ENCODE measurements around the gene AHI1.

Gene AHI1

DNA sequence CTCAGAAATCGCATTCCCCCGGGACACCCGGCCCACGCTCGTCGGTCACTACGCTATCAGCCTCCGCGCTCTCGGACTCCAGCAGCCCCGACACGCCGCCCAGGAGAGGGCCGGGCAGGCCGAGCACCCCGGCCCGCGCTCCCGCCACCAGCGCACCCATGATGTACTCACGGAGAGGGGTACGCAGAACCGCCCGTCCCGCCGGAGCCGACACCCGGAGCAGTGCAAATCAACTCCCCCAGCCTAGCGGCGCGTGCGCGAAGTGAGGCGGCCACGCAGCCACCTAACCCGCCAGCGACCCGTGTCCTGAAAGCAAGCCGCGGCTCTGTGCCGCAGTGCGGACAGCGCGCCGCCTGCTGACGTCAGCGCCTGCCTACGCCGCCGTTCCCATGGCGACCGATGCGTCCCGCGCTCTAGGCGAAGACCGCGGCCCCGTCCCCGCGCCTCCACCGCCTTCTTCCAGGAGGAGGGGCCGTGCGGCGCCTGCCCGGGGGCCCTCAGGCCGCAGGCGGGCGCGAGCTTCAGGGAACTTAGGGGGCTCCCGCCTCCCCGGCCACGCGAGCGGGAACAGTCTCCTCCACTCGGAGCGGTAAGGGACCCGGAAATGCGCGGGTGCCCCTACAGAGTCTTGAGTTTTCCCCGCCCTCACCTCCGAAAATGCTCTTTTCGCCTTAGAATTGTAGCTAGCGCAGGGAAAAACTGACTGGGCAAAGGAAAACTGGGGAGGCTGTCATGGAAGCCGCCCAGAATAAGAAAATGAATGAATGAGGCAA lies at the start of gene AHI1:
Gene AHI1, minus strand, starts transcription at position 329 of the 773 bp plus-strand sequence. CDS start 5,503 bp downstream, outside the sequence.
- H3K9me3 Mint-ChIP-seq: no peaks in the 10 kb centered on the region
- peaks cover 16% of the 10 kb centered on the region for H3K4me1 Mint-ChIP-seq
- H3K36me3 Mint-ChIP-seq: peaks cover 11% of the 10 kb centered on the region
- no peak within 1 kb of the TSS for H3K27ac Mint-ChIP-seq
- H3K4me3 Mint-ChIP-seq: no peak within 1 kb of the TSS
- H3K27me3 Mint-ChIP-seq: no peaks in the 10 kb centered on the region

DNA sequence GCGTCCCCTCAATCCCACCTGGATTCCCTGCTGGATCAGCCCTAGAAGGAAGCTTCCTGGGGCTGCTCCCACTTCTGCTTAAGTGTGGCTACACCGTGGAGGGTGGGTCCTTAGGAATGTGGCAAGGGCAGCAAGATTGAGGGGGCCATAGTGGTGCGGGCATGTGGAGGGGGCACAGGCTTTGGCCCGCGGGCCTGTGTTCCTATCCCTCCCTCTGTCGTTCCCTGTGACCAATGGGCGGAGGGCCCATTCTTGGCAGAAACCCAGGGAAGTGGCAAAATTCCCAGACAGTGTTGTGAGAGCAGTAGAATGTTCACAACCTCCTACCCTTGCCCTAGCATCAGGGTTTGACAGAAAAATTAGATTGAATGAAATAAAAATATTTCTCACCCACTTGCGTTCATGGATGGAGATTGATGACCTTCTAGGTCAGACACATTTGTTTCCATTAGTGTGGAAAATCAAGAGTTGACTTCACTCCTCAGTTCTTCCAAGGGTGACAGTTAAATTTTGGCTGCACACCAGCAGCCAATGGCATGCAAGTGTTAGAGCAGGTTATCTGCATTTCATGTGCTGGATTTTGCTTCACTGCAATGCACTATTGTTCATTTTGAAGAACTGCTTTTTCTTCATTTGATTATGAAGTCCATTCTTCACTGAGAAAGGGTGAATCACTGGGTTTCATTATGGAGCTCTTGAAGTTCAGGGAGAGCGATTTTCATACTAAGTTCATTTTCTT lies 49.3 kb upstream of the AHI1 start:
- Mint-ChIP-seq H3K27ac (no peak overlapping the region), H3K27me3 (no peaks in the 10 kb centered on the region), H3K9me3 (no peaks in the 10 kb centered on the region), H3K4me3 (no peak overlapping the region), H3K36me3 (no peaks in the 10 kb centered on the region), H3K4me1 (no peaks in the 10 kb centered on the region)

DNA sequence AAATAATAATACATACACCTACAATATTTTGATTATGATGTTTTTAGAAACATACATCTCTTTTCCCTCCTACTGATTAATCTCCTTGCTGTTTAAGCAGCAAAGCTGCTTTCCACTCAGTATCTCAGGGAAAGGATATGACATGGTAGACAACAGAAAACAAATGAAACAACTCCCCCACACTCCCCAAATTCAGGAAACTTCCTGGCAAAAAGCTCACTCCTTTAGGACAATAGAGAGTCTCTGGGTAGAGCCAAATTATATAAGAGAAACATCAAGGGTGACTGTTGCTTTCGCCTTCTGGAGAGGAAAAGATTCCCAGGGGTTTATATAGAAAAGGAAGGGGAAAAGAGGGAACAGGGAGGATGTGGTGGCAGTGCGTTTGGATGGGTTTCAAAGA lies 48.7 kb upstream of the AHI1 start:
- no peaks in the 10 kb centered on the region for H3K9me3 Mint-ChIP-seq
- no peak overlapping the region for H3K27ac Mint-ChIP-seq
- H3K27me3 Mint-ChIP-seq: no peaks in the 10 kb centered on the region
- H3K36me3 Mint-ChIP-seq: no peaks in the 10 kb centered on the region
- no peak overlapping the region for H3K4me3 Mint-ChIP-seq
- H3K4me1 Mint-ChIP-seq: no peaks in the 10 kb centered on the region

DNA sequence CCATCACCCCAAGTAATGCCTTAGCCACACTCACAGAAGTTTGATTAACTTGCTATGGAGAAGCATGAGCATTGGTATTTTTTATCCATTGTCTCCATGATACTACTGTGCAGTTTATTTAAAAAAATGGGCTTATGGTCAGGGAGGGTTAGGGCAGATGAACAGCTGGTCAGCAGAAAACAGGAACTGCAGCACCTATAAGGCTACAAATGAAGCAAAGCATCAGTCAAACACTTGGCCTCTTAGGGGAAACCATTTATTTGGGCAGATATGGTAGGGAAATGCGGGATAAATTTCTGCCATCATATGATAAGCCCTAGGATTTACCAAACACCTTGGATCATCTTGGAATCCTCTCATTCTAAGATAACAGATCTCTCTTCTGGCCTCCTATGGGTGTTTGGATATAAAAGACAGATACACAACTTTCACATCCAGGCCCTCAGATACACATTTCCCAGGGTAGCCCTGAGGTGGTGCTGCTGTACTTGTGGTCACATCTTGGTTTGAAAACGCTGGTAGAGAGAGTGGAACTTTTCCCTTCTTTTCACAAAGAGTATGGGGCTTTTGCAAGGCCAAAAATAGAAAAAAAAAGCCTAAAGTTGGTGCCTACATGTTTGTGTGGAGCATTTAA lies 42.8 kb upstream of the AHI1 start:
- Mint-ChIP-seq H3K27me3 (no peaks in the 10 kb centered on the region), H3K9me3 (no peaks in the 10 kb centered on the region), H3K4me1 (peaks cover 20% of the 10 kb centered on the region), H3K27ac (no peak overlapping the region), H3K36me3 (no peaks in the 10 kb centered on the region), H3K4me3 (no peak overlapping the region)

DNA sequence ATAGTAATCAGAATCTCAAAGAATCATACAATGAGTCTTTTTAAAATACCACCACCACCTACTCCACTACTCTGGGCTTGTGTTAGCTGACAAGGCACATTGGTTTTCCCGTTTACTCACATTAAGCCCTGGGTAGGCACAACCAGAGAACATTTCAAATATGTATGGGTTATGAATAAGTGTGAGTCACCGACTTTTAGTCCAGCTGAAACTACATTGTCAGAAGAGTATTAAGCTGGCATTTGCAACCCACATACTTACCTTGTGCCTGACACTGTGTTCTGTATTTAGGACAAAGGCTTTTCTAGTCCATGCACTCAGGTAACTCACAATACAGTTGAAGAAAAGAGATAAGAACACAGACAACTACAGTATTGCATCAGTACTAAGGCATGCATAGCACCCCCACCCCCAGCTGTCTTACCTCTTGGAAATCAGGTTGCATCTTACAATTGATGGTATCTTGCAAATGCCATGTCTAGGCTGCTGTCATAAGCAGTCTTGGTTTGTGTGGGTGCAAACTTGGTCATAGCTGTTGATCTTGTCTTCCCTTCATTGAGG lies 40.3 kb upstream of the AHI1 start:
- peak overlapping the region; percentile 63 for H3K27ac Mint-ChIP-seq
- no peaks in the 10 kb centered on the region for H3K9me3 Mint-ChIP-seq
- H3K27me3 Mint-ChIP-seq: no peaks in the 10 kb centered on the region
- peaks cover 20% of the 10 kb centered on the region for H3K4me1 Mint-ChIP-seq
- no peaks in the 10 kb centered on the region for H3K36me3 Mint-ChIP-seq
- no peak overlapping the region for H3K4me3 Mint-ChIP-seq

DNA sequence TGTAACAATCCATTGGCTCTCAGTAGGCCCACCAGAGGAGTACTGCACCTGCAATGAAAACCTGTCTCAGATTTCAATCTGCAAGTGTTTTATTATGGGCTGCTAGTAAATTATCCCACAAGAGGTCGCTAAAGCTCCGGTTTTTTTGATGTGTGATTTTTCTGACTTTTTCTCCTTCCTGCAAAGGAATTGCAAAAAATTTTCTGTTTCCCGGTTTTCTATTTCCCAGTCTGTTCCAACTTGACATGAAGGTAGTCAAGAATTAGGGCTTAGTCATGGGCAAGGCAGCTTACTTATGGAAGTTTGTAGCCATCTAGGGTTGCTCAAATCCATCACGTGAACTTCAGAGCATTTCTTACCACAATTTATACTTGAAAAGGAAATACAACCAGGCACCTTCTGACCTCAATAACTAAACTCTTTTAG lies 38.5 kb upstream of the AHI1 start:
- H3K9me3 Mint-ChIP-seq: no peaks in the 10 kb centered on the region
- no peaks in the 10 kb centered on the region for H3K36me3 Mint-ChIP-seq
- H3K4me3 Mint-ChIP-seq: peak overlapping the region; percentile 36

DNA sequence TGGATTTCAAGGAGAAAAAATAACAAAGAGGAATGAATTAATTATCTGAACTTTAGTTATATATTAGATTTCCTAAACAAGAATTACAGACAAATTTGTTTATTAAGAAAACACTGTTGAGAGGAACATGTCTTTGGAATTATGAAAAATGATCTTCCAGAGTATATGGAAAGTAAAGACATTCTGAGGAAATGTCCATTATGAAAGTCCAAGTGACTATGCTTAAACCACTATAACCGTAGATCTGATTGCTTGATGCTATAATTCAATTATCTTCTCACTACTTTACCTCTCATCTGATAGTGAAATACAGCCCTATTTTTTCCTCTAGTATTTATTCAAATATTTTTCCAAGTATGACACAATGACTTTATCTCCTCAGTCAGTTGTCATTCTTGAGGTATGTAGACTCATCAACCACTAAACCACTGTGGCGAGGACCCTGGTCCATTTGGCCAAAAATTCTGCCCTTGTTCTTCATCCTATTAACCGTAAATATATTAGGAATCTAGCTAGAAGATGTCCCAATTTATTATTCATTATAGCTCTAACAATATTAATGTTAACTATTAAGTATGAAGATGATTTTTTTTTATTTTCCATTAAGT lies 37.3 kb upstream of the AHI1 start:
- no peaks in the 10 kb centered on the region for H3K27me3 Mint-ChIP-seq
- no peaks in the 10 kb centered on the region for H3K36me3 Mint-ChIP-seq
- H3K4me1 Mint-ChIP-seq: peaks cover 20% of the 10 kb centered on the region
- H3K4me3 Mint-ChIP-seq: no peak overlapping the region
- no peaks in the 10 kb centered on the region for H3K9me3 Mint-ChIP-seq
- no peak overlapping the region for H3K27ac Mint-ChIP-seq

More for the DNA sequence above, 38.5 kb upstream of the AHI1 start:
- Mint-ChIP-seq H3K4me1 (peaks cover 20% of the 10 kb centered on the region), H3K27ac (no peak overlapping the region), H3K27me3 (no peaks in the 10 kb centered on the region)

DNA sequence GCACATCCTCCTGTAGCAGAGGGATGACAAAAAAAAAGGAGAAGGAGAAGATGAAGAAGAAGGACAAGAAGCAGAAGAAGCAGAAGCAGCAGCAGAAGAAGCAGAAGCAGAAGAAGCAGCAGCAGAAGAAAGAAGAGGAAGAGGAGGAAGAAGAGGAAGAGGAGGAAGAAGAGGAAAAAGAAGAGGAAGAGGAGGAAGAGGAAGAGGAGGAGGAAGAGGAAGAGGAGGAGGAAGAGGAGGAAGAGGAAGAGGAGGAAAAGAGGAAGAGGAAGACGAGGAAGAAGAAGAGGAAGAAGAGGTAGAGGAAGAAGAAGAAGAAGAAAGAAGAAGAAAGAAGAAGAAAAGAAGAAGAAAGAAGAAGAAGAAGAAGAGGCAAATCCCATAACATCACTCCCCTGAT lies 35.0 kb upstream of the AHI1 start:
- Mint-ChIP-seq H3K4me1 (peaks cover 12% of the 10 kb centered on the region), H3K9me3 (no peaks in the 10 kb centered on the region), H3K4me3 (no peak overlapping the region), H3K27ac (no peak overlapping the region), H3K27me3 (no peaks in the 10 kb centered on the region), H3K36me3 (no peaks in the 10 kb centered on the region)

DNA sequence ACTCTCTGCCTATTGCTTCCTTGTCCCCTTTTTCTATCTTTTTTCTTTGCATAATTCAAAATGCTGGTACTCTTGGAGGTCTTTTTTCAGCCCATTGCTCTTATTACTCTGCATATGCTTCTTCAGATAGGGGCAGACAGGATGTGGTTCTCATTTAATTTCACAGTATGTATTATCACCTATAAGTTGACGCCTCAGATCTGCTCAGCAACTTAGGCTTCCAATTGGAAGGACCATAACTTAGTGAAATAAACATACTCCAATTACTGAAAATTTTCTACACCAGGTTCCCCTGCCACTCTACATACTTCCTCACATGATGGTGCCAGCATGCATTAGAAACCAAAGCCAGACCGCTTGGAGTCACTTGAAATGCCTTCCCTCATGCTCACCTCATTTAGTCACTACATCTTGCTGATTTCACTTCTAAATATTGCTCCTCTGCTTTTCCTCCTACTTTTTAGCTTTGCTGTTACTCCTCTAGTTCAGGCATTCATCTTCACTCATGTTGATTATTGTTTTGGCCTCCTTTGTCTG lies 34.5 kb upstream of the AHI1 start:
- Mint-ChIP-seq H3K4me1 (peaks cover 8% of the 10 kb centered on the region), H3K9me3 (no peaks in the 10 kb centered on the region), H3K4me3 (no peak overlapping the region), H3K36me3 (no peaks in the 10 kb centered on the region), H3K27me3 (no peaks in the 10 kb centered on the region), H3K27ac (no peak overlapping the region)

DNA sequence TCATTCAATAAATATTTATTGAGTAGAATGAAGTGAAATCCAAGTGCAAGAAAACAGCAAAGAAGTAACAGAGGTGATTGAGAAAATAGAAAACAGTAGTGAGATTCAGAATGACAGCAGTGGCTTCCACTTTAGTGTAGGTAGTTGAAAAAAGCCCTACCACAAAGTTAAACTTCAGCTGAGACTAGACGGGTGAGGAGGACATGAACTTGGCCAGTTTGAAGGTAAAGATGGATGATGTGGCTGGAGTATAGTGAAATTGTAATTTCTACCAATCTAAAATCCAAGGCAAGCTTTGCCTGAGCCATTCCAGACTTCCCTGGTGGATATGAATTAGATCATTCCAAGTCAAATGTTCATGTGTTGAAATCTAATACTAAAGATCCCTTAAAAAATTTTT lies 32.6 kb upstream of the AHI1 start:
- Mint-ChIP-seq H3K36me3 (no peaks in the 10 kb centered on the region), H3K27me3 (no peaks in the 10 kb centered on the region), H3K9me3 (no peaks in the 10 kb centered on the region), H3K4me3 (no peak overlapping the region), H3K27ac (no peak overlapping the region), H3K4me1 (no peaks in the 10 kb centered on the region)

DNA sequence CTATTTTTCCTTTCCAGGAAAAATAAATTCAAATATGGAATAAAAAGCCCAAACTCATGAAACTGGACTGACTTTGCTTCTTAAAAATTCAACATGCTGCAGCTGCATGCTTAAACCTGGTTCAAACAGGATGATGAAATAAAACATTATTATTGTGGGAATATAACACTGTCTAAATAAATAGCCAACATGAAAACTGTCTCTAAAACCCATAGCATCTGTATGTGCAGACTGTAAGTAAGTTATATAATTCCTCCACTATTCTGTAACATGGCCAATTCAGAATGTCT lies 30.4 kb upstream of the AHI1 start:
- H3K27me3 Mint-ChIP-seq: no peaks in the 10 kb centered on the region
- no peak overlapping the region for H3K27ac Mint-ChIP-seq
- no peak overlapping the region for H3K4me3 Mint-ChIP-seq
- no peaks in the 10 kb centered on the region for H3K36me3 Mint-ChIP-seq
- no peaks in the 10 kb centered on the region for H3K4me1 Mint-ChIP-seq
- no peaks in the 10 kb centered on the region for H3K9me3 Mint-ChIP-seq

DNA sequence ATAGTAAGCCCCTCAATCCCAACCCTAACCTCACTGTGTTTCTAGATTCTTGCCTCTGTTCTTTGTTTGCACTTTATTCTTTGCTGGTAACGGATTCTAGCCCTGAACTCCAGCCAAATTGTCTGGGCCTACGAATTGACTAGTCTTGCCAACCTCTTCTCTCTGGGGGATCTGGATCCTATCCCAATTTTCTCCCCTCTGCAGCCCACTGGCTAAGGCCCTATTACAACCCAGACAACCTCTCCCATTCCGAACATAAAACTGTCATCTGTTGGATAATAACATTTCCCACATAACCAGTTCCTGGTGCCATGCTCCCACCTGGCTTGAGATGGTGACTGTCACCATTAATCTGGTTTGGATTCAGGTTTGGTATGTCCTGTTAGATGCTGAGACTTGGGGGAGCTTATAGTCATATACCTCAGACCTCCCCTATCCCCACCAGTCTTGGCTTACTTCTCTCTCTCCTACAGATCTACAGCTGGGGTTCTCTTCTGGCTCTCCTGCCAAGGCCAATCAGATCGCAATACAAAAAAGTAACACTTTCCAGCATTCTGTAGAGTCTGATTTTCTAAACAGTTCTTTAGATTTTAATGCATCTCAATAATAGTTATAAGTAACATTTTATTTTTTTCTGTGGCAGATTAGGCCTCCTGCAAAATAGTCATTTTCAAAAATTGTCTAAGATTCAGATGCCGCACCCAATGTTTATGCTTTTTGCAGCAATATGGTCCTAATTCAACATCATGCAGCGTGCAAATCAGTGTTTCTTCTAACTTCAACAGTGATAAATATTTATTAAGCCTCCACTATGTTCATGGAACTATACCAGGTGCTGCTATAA lies 29.8 kb upstream of the AHI1 start:
- H3K36me3 Mint-ChIP-seq: no peaks in the 10 kb centered on the region
- no peaks in the 10 kb centered on the region for H3K27me3 Mint-ChIP-seq
- no peaks in the 10 kb centered on the region for H3K9me3 Mint-ChIP-seq
- H3K27ac Mint-ChIP-seq: no peak overlapping the region
- H3K4me3 Mint-ChIP-seq: no peak overlapping the region
- no peaks in the 10 kb centered on the region for H3K4me1 Mint-ChIP-seq

DNA sequence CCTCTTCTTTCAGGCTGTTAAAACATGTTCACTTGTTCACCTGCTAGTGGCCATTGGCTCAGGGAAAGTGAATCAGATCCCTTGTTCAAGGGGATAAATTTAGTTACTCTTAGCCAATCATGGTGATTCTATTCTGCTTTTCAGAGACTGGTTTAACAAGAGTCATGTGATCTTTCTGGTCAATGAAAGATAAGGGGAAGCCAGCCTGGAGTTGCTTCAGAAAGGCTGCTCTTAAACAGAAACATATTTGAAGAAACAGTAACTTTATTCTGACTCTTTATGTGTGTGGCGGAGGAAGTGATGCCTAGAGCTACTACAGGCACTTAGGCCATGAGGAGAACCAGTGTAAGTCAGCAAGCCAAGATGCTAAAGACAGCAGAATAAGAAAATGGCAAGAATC lies 28.1 kb upstream of the AHI1 start:
- Mint-ChIP-seq H3K4me3 (no peak overlapping the region), H3K4me1 (no peaks in the 10 kb centered on the region), H3K36me3 (no peaks in the 10 kb centered on the region), H3K27me3 (no peaks in the 10 kb centered on the region), H3K9me3 (no peaks in the 10 kb centered on the region), H3K27ac (no peak overlapping the region)

DNA sequence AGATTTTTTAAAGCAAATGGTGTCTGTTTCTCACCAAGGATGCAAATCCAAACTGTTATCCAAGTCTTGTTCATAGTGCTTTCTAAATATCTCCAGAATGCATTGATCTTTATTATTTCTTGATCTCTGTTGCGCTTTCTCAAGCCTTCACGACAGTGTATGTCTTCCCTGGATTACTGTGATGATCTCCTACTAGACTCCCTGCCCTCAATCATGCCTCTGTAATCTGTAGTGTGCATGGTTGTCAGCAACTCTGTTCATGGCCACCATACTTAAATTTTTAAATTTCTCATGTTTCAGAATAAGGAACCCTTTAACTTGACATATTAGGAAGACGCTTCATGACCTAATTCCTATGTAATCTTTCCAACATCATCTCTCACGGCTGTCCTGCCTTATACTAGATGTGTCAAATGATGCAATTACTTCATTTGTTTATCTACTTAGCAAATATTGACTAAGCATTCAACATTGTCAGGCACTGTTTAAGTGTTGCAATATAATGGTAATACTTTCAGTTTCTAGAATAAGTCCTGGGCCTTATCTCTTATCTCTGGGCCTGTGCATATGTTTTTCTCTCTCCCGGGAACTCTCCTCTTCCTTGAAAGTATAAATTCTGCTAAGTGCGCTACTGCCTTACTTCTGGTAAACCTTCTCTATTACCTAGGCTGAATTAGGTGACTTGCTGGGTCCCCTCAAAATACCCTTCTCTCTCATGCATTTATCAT lies 25.6 kb upstream of the AHI1 start:
- Mint-ChIP-seq H3K36me3 (no peaks in the 10 kb centered on the region), H3K4me3 (no peak overlapping the region), H3K27ac (no peak overlapping the region), H3K9me3 (no peaks in the 10 kb centered on the region), H3K27me3 (no peaks in the 10 kb centered on the region), H3K4me1 (no peaks in the 10 kb centered on the region)
